NOMO-1 (cell line): ENCODE measurements around the gene LYSMD4.
A peak's percentile ranks its signal among the peaks of the same experiment; 100 is the strongest.

Source experiments
- DNase-seq, 2 experiments: peaks; one replicate each; lab custom pipeline; 2025; ENCODE audit not compliant: unreplicated experiment in 2 of 2; lab: John Stamatoyannopoulos, UW

The LYSMD4 gene

DNA sequence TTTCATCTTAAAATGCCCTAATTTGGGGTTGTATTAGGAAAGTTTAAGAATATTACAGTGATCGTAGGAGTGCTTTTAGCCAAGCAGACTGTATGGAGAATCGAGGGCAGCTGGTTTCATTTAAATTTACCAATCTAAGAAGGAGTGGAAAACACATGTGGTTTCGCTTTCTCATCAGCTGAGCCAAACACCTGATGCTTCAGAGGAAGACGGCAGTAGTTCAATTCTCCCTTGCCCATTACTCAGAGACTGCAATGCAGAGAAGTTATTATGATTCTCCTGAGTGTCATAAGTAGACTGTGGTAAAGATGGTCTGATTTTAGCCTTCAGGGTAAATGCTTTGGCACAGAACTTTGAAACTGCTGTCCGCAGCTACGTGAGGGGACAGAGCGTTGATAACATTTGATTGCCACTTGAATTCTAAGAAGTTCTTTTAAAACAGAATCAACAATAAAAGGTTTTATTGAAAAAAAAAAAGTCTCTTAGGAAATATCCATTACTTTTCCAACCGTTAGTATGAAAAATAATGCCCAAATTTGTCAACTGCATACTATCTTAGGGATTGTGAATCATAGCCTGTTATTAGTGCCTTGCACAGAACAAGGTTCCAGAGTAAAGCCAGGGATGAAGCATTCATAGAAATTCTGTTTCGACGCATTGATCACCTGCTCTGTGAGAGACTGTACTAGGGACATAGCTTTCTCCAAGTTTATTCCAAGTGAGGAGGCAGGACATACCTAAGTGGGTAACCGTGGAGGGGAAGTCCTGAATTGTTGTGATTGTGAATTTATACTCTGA lies 25.6 kb downstream of the LYSMD4 start:
- DNase-seq: no peak

DNA sequence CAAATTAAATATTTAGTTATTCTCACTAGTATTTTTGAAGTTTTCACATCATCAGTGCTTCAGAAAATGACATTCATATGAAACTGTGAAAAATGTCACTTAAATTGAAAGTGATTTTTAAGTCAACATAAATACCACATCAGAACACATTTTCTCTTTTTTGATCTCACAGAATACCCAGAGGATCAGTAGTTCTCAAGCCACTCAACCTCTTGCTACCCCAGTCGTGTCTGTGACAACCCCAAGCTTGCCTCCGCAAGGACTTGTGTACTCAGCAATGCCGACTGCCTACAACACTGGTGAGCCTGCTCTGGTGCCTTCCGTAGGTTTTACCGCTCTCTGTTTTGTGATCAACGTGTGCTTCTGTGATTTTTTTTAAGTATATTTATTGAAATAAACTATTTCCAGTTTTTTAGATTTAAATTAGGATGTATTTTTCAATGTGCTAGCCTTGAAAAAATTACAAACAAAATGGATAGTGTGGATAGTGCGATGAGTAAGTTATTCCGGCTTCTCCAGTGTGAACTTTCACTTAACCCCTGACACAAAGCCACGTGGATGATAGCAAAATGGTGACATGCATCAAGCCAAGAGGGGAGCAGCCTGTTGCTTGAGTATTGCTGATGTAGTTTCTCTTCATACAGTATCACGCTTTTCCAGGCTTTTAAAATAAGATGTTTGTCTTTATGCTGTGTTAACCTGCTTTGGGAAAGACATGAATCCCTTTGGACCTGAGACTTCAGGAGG lies 26.5 kb downstream of the LYSMD4 start:
- no peak for DNase-seq

DNA sequence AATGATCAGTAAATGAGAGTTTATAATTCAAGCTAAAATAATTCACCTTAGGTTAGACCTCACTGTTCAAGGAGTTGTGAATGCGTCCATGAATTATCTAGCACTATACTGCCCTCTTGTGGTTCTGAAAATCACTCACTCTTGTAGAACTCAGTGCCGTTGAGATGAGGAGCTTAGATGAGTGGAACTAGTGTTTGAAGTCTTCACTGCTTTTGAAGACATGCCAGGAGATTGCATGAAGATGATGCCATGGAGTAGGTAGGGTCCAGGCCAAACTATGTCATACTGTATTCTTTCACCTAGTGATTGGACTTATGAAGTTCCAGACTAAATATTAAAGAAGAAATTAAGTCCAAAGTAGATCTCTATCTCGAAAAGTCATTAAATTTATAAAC lies 28.8 kb downstream of the LYSMD4 start:
- DNase-seq: peak in 1 of 2 experiments; percentile 77

DNA sequence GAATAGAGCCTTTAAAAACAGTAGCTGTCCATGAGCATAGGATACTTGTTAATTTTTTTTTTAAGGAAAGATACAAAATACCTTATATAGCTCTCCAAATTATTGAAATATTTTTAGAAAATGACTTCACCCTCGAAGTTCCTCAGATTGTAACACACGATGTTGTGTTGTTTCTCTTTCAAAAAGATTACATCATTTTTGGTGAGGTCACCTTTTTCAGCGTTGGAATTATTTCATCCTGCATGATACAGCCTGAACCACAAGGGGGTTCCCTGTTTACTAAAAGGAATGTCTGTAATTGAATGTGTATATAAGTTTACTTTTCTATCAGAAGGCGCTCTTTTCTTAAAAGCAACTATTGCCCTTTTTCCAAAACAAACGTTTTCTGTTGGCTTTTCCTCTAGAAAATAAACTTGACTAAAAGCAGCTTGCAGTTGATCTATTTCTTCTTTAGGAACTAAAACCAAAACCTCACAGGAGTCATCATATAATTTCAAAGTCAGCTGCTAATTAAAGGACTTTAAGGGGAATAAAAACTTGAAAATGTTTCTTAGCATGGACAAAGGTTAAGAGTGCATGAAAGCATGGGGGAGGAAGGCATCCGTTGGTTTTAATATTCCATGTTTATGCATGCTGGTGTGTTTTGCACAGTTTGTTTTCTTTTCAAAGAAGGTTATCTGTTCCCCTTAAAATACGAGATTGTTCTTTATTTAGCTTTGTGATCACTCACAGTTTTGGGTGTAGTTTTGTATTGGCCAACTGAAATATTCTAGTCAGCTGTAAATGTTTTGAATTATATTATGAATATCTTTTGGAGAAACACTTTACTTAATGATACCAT lies 29.4 kb downstream of the LYSMD4 start:
- peak; percentile 14 to 72 for DNase-seq

DNA sequence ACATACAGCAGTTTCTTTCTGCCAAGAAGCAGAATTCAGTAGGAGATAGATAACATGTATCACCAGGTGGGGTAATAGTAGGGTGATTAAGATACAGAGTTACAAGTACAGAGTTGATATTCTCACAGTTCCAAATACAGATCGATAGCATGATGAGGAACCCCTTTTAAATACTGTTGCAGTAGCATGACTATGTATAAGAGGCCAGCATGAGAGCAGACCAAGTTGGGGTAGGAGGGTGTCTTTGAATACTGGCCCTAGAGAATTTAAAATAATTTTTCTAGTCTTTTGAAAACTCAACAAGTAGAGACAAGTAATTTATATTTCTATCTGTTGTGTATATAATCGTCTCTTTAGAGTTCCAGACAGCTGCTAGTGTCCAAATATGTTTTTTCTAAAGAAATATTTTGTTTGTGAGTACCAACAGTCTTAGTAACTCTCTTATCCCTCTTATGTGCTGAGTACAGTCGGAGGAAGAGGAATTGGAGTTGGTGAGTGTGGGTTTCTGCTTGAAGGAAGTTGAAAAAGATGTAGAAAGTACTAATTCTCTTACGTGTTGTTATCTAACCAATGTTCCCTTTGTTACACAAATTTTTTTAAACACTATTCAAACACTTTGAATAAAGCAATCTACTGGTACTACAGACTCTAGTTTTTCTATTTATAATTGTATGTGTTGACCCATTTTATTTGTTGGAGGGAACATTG lies 30.2 kb downstream of the LYSMD4 start:
- DNase-seq: peak in 1 of 2 experiments; percentile 14

DNA sequence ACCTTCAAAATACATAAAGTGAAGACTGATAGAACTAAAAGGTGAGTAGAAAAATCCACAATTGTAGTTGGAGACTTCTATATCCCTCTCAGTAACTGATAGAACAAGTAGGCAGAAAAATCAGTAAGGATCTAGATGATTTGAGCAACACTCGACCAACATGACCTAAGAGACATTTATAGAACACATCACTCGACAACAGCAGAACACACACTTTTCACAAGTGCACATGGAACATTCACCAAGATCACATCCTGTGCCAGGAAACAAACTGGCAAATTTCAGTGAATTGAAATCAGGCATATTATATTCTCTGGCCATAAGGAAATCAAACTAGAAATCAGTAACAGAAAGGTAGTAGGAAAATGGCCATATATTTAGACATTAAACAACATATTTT lies 37.1 kb downstream of the LYSMD4 start:
- DNase-seq: no peak

DNA sequence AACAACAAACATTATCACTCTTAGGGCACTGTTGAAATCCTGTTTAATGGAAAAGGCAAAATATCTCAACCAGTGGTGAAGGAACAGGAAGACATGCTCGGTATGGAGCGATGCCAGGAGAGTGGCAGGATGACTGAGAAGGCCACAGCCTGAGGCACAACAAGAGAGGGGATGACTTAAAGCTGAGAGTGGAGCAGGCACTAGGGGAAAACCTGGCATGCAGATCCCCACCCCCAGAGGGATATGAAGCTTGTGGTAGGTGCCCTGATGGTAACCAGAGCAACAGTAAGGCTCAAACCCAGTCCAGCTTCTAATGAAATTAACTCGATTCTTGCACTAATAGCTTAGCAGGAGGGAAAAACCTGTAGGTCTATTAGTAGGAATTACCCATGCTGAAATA lies 40.4 kb downstream of the LYSMD4 start:
- DNase-seq: no peak

DNA sequence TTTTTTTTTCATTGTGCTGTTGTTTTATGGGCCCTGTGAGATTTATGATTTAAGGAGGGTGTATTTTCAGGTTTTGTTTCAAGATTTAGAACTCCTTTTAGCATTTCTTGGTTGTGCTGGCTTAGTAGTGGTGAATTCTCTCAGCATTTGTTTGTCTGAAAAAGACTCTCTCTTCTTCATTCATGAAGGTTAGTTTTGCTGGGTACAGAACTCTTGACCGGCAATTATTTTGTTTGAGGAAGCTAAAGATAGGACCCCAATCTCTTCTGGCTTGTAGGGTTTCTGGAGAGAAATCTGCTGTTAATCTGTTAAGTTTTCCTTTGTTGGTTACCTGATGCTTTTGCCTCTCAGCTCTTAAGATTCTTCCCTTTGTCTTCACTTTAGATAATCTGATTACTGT lies 46.9 kb downstream of the LYSMD4 start:
- no peak for DNase-seq

DNA sequence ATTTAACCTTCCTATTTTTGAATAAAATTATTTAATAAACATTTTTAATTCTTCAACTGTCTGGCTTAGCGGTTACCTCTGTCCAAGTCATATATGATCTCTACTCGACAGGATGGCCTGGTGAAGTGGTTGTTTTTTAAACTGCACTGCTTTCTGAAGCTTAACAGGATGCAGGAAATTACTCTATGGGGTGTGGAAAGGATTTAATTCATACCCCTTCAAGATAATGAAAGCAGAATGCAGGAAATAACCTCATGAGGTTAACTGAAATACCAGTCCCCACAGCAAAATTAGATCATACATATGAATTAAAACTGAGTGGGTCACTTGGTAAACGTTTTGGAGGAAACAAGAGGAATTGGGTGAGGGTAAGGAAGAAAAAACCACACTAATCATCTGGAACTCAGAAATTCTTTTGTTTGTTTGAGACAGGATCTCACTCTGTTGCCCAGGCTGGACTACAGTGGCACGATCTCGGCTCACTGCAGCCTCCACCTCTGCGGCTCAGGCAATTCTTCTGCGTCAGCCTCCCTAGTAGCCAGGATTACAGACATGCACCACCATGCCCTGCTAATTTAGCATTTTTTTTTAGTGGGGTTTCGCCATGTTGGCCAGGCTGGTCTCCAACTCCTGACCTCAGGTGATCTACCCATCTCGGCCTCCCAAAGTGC lies 50.1 kb downstream of the LYSMD4 start:
- no peak for DNase-seq

DNA sequence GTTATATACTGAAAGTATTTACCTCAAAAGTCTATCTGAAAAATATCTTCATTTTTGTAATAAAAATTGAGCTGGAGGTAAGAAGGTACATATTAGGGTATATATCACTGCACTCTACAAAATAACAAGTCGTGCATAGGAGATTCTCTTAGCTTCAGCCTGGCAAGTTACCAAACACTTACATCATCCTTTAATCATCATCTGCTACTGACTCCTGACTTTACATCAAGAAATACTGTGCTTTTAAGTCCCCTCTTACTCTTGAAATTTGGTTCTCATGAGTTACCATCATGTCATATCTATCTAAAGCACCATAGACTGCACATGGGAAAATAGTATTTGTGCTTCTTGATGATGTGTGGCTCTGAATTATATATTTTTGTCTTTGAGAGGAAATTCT lies 50.8 kb downstream of the LYSMD4 start:
- no peak for DNase-seq

DNA sequence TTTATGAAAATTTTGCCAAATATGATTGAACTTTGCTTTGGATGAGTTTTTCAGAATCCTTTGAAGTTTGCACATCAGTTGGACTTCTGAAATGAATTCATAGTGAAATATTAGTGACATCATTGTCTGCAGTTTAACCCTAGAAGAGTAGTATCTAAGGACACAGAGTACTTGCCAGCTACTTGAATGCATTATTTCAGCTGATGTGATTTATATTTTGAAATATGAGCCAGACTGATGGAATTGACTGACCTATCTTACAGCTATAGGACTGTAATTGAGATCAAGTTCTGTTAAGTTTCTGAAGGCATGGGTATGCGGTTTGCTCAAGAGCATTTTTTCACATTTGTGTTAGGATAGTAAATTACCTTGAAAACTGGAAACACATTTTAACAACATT lies 51.2 kb downstream of the LYSMD4 start:
- no peak for DNase-seq

DNA sequence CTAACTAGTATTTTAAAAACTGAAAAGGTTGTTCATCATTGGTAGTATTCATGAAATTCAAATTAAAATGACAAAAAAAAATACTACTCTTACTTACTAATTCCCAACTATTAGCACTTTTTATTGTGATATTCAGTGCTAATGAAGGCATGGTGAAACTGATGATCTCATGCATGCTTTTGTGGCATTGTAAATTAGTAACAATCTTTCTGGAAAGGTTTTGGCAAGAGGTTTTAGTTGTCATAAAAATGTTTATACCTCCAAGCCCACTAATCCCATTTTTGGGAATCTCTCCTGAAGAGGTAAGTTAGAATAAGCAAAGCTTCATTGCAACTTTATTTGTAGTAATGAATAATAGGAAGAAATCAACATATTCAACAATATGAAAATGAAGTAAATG lies 53.0 kb downstream of the LYSMD4 start:
- DNase-seq: no peak

DNA sequence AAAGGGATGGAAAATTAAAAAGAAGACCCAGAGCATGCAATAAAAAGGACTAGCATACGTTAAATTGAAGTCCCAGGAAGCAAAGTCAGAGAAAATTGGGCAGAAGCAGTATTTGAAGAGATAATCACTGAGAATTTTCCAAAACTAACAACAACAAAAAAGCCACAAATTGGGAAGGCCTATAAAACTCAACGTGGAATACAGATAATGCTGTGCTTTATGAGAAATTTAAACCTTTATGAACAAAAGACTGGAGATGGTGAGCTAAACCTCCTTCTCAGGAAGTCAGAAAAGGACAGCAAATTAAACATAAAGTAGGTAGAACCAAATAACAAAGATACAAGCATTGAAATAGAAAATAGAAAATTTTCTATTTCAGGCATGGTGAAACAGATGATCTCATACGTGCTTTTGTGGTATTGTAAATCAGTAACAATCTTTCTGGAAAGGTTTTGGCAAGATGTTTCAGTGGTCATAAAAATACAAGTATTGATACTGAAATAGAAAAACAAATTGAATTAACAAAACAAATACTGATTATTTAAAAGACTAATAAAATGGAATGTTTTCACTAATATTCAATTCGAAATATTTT lies 55.6 kb downstream of the LYSMD4 start:
- no peak for DNase-seq
